Testis (tissue), 3 donors: ENCODE results near the gene SAP130. TPM values are rescaled to one million over a fixed set of nuclear protein-coding genes. Genes with fewer than 3 reads are reported as not detected.

ENCODE experiments used
- DNase-seq: peaks from one replicate; pipeline ENCODE4 v3.0.0-alpha.2; 2019
- H3K27ac ChIP-seq, 2 donors: fragments of 200-600 bp; sonication (generic); one replicate each; pipeline ENCODE4 v1.5.1; 2019
- H3K27me3 ChIP-seq: fragments of 200-600 bp; sonication (generic); one replicate; pipeline ENCODE4 v1.5.1; 2019
- H3K36me3 ChIP-seq: fragments of 200-600 bp; sonication (generic); one replicate; pipeline ENCODE4 v1.5.1; 2017; ENCODE audit warnings: low read depth; ENCODE audit errors: missing control alignments
- H3K4me1 ChIP-seq: fragments of 200-600 bp; sonication (generic); one replicate; pipeline ENCODE4 v1.5.1; 2019
- H3K4me3 ChIP-seq, 2 donors: fragments of 200-600 bp; sonication (generic); one replicate each; pipeline ENCODE4 v1.5.1; 2017 to 2019
- H3K9me3 ChIP-seq: fragments of 200-600 bp; sonication (generic); one replicate; pipeline ENCODE4 v1.5.1; 2017
- CTCF ChIP-seq, 3 experiments: fragments of 450-650 bp in 2 of 3; fragments of 200-600 bp in 1 of 3; sonication (generic) in 1 of 3; IDR thresholded peaks; one replicate each; pipeline ENCODE4 v1.5.1; 2016 to 2019; ENCODE audit warnings: antibody characterized with exemption in 3 of 3, mild to moderate bottlenecking in 2 of 3, moderate library complexity in 1 of 3
- POLR2A ChIP-seq: fragments of 450-650 bp; IDR thresholded peaks from one replicate; pipeline ENCODE4 v1.6.1; 2017; ENCODE audit warnings: antibody characterized with exemption, mild to moderate bottlenecking, moderate library complexity
- WGBS, 2 donors: methylation state at CpG; one replicate each; pipeline ENCODE4 v1.1.5; 2018; 5-methylcytosine and 5-hydroxymethylcytosine counted together
- intact Hi-C: fragments of 100-400 bp; cut with DNase I; formaldehyde crosslinking; loops from one replicate; pipeline ENCODE4 v1.15.1; 2023; ENCODE audit warnings: low total_unique reads
- polyA plus RNA-seq: library from polyadenylated mRNA; stranded (reverse); fragments of 350-450 nt; fragmentation: Illumina TruSeq; extraction: RNeasy Lipid Tissue Mini Kit (QIAGEN cat#74804); gene quantifications from one replicate; pipeline ENCODE4 v1.2.3, GENCODE V29; 2014; ENCODE audit warnings: low read depth, low replicate concordance; ENCODE audit not compliant: insufficient read depth
- total RNA-seq, 2 donors: library from RNA; depleted of rRNA; stranded (reverse); fragments of >200 nt; gene quantifications; one replicate each; pipeline ENCODE4 v1.2.3, GENCODE V29; 2016

Gene SAP130
- total and polyA plus RNA-seq, 3 donors from 2014 or later = 82.4 to 129 (median 85.7) TPM

GRCh38 chr2:127968610-127969339, 59.1 kb downstream of the SAP130 start:
- Histone ChIP-seq H3K27me3 (no peaks in the 10 kb centered on the region), H3K9me3 (no peaks in the 10 kb centered on the region), H3K4me1 (no peaks in the 10 kb centered on the region), H3K4me3 (no peak overlapping the region), H3K36me3 (no peaks in the 10 kb centered on the region), H3K27ac (no peak overlapping the region)
- no peak for DNase-seq
- intact Hi-C loops = no loop called here
- no peak for TF ChIP-seq POLR2A
- no peak for TF ChIP-seq CTCF (IDR thresholded peaks at IDR 0.05)
- 93 to 95% methylated on average over 11 of the region's 11 CpGs for WGBS, 2 donors

DNA sequence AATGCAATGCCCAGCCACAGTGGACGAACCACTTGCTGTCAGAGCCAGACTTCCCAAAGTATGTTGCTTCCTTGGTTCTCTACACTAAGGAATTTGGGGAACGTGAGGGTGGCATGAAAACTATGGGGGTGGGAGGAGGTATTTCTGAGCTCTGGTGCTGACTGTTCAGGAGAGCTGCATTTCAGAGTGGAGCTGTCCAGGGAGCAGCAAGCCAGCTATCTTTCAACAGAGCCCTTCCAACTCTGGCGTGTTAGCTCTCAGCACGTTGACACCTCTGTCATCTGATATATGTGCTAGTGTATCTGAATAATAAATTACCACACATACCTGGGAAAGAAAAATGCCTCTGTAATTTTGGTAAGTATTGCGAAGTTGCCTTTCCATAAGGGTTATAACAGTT, 66.1 kb downstream of the SAP130 start:
- WGBS, 2 donors = 87 to 97% methylated on average over 5 of the region's 5 CpGs
- TF ChIP-seq CTCF (IDR thresholded peaks at IDR 0.05) (no peak), POLR2A (no peak)
- H3K4me3 ChIP-seq = no peak overlapping the region
- no peak overlapping the region for H3K27ac ChIP-seq
- H3K27me3 ChIP-seq = no peaks in the 10 kb centered on the region
- H3K9me3 ChIP-seq = no peaks in the 10 kb centered on the region
- no peaks in the 10 kb centered on the region for H3K36me3 ChIP-seq
- intact Hi-C loops = no loop called here
- H3K4me1 ChIP-seq = no peaks in the 10 kb centered on the region
- no peak for DNase-seq

GRCh38 chr2:127957240-127957639, 70.6 kb downstream of the SAP130 start:
- WGBS, 2 donors = 93 to 98% methylated on average over 6 of the region's 6 CpGs
- DNase-seq = no peak
- TF ChIP-seq CTCF (IDR thresholded peaks at IDR 0.05) = no peak
- TF ChIP-seq POLR2A = no peak
- H3K4me3 ChIP-seq = no peak overlapping the region
- H3K4me1 ChIP-seq = peaks cover 6% of the 10 kb centered on the region
- no peak overlapping the region for H3K27ac ChIP-seq
- H3K36me3 ChIP-seq = no peaks in the 10 kb centered on the region
- no peaks in the 10 kb centered on the region for H3K27me3 ChIP-seq
- no peaks in the 10 kb centered on the region for H3K9me3 ChIP-seq
- intact Hi-C loops = no loop called here

DNA sequence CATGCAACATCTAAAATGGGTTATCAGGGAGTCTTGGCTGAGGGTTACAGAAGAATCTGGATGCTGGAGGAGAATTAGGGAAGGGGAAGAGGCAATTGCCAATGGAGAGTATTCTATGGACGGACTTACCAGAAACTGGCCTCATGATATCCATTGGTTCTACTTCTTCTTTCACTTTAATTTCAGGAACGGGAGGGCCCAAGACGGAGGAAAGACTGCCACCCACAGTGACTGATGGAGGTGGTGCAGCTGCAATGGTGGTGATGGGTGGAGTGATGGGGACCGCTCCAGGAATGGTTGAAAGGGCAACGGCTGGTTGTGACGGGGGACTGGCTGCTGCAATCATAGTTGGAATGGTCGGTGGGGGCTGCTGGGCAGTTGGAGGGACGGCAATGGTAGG, 73.0 kb downstream of the SAP130 start:
- intact Hi-C loops = no loop called here
- TF ChIP-seq CTCF (IDR thresholded peaks at IDR 0.05) = no peak
- TF ChIP-seq POLR2A = no peak
- H3K9me3 ChIP-seq = no peaks in the 10 kb centered on the region
- WGBS, 2 donors = 89 to 96% methylated on average over 8 of the region's 8 CpGs
- no peak overlapping the region for H3K27ac ChIP-seq
- no peaks in the 10 kb centered on the region for H3K36me3 ChIP-seq
- no peak overlapping the region for H3K4me3 ChIP-seq
- no peak for DNase-seq
- peaks cover 6% of the 10 kb centered on the region for H3K4me1 ChIP-seq
- no peaks in the 10 kb centered on the region for H3K27me3 ChIP-seq

- Histone ChIP-seq H3K27me3 (no peaks in the 10 kb centered on the region), H3K4me1 (peaks cover 6% of the 10 kb centered on the region), H3K9me3 (no peaks in the 10 kb centered on the region), H3K27ac (no peak overlapping the region), H3K4me3 (no peak overlapping the region), H3K36me3 (no peaks in the 10 kb centered on the region)
- TF ChIP-seq CTCF (IDR thresholded peaks at IDR 0.05) (no peak), POLR2A (no peak)
- 92 to 94% methylated on average over 2 of the region's 2 CpGs for WGBS, 2 donors
- intact Hi-C loops = no loop called here
- no peak for DNase-seq
These were observed 74.0 kb downstream of the SAP130 start for GRCh38 chr2:127953849-127954248.
